Measurements from ENCODE around the gene WDR41.

Gene WDR41

DNA sequence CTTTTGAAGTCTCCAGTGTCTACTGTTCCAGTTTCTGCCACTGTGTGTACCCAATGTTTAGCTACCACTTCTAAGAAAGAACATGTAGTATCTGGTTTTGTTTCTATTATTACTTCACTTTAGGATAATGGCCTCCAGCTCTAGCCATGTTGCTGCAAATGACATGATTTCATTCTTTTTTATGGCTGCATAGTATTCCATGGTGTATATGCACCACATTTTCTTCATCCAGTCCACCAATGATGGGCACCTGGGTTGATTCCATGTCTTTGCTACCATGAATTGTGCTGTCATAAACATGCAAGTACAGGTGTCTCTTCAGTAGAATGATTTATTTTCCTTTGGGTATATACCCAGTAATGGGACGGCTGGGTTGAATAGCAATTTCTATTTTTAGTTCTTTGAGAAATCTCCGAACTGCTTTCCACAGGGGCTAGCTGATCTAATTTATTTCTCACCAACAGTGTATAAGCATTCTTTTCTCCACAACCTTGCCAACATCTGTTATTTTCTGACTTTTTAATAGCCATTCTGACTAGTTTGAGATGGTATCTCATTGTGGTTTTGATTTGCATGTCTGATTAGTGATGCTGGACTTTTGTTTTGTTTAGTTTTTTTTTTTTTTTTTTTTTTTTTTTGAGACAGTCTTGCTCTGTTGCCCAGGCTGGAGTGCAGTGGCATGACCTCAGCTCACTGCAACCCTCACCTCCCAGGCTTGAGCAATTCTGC, 68.9 kb downstream of the WDR41 start:
- no peak overlapping the region for H3K4me3 ChIP-seq (ENCODE audit: control insufficient read depth, low read depth, low read length)
- peak; percentile 40 for DNase-seq (ENCODE audit: low read depth)

DNA sequence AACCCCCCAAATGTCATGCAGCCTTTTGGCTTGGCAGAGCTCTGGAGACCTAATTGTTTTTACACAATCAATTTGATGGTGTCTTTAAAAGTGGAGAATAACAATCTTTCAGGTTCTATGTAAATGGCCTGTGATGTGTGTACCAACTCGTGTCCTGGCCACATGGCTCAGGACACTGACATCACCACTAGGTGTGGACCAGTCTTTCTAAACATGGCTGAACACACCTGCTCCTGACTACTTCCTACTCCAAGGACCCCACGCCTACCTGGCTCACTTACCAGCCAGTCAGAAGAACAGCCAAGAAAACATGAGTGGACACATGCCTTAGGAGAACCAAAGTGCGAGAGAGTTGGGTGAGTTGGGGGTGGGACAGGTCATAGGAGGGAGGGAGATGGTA, 71.2 kb downstream of the WDR41 start:
- no peak overlapping the region for H3K4me3 ChIP-seq (ENCODE audit: control insufficient read depth, low read depth, low read length)
- no peak for DNase-seq (ENCODE audit: low read depth)
- TF ChIP-seq, protein P1, sequence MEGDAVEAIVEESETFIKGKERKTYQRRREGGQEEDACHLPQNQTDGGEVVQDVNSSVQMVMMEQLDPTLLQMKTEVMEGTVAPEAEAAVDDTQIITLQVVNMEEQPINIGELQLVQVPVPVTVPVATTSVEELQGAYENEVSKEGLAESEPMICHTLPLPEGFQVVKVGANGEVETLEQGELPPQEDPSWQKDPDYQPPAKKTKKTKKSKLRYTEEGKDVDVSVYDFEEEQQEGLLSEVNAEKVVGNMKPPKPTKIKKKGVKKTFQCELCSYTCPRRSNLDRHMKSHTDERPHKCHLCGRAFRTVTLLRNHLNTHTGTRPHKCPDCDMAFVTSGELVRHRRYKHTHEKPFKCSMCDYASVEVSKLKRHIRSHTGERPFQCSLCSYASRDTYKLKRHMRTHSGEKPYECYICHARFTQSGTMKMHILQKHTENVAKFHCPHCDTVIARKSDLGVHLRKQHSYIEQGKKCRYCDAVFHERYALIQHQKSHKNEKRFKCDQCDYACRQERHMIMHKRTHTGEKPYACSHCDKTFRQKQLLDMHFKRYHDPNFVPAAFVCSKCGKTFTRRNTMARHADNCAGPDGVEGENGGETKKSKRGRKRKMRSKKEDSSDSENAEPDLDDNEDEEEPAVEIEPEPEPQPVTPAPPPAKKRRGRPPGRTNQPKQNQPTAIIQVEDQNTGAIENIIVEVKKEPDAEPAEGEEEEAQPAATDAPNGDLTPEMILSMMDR (conservative IDR thresholded peaks at IDR 0.05; ENCODE audit: control insufficient read depth, insufficient read depth, low read depth, low read length), result no peak

More for the DNA sequence above, 68.9 kb downstream of the WDR41 start:
- TF ChIP-seq, protein P1 (conservative IDR thresholded peaks at IDR 0.05; ENCODE audit: control insufficient read depth, insufficient read depth, low read depth, low read length), result no peak

DNA sequence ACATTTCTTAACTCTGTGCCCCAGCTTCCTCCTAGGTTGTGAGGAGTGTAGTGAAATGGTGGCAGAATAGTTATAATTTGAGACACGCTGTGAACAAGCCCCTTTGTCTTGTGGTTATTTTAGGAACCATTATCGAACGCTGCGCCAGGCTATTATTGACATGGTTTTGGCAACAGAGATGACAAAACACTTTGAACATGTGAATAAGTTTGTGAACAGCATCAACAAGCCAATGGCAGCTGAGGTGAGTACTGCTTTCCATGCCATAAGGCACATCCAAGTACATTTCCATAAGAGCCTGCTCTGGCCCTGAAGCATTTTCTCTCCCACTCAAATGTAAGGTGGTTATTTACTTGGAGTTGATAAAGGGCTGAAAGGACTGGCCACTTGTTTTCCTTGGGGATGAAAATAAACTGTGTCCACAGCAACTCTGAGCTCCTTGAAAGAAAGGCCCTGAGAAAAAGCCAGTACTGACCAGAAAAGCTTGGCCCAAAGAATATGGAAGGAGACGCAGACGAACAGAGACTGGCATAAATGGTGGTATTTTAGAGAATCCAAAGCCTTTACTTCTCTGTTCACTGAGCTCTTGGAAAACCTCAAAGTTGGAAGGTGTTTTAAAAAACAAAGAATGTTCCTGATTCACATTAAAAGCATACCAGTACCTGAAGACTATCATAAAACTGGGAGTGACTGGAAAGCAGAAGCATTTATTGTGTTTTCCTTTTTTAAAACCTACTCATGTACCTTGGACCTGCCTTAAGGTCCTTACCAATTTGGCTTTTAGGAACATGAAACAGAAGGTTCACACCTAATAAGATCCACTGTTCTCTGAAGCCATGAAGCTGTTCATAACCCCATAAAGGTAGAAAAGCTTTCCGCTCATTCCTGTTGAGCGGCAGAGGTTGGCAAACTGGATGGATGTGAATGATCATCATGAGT, 72.2 kb downstream of the WDR41 start:
- H3K4me3 ChIP-seq (ENCODE audit: control insufficient read depth, low read depth, low read length), result no peak overlapping the region
- no peak for DNase-seq (ENCODE audit: low read depth)
- TF ChIP-seq, protein P1 (conservative IDR thresholded peaks at IDR 0.05; ENCODE audit: control insufficient read depth, insufficient read depth, low read depth, low read length), result no peak

DNA sequence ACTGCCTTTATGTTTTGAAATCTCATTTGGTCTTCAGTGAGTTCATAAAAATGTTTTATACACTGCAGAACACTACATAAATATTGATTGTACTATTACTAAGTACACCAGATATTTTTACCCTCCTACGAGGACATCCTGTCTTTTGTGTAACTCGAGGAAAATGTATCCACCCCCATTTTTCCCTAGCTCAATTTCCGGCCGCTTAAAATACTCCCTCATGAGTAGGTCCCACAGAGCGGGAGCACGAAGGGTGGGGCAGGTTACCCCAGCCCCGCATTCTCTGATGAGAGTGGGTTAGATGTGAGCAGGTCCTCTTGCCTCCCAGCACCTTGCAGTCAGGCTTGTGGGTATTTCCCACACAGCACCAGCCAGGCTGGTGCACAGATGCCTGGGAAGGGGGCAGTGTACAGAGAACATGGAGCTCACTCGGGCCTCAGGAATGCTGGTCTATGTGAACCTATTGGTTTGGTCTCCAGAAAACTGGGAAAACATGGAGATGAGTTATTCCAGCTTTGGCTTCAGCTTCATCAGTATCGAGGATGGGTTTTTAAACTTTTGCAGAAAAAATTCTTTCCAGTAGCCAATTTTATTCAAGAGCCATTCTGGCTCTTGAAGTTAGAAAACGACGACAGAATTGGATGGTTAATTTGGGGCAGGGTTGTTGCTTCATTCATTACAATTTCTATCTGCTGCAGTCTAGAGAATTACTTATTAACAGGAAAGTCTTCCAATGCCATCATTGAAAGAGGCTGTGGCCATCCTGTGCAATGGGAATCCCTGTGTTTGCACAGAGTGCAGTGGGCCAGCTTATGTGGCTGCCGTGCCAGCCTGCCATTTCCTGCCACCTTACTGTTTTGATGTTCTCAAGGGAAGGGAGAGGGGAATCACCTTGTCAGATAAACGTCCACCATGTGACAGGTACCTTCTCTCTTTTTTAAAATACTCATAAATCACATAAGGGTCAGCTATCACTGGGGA, 73.2 kb downstream of the WDR41 start:
- H3K4me3 ChIP-seq (ENCODE audit: control insufficient read depth, low read depth, low read length), result no peak overlapping the region
- DNase-seq (ENCODE audit: low read depth), result peak; percentile 53
- TF ChIP-seq, protein P1 (conservative IDR thresholded peaks at IDR 0.05; ENCODE audit: control insufficient read depth, insufficient read depth, low read depth, low read length), result no peak

DNA sequence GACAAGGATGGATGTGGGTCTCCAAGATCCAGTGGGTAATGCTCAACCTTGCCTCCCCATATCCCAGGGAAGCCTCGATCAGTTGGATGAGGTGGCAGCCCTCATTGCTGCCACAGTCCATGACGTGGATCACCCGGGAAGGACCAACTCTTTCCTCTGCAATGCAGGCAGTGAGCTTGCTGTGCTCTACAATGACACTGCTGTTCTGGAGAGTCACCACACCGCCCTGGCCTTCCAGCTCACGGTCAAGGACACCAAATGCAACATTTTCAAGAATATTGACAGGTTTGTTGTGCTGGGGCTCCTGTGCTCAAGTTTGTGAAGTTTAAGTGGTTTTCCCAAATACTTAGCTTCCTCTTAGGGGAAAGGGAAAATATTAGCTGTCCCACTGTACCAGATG, 74.0 kb downstream of the WDR41 start:
- TF ChIP-seq, protein P1 (conservative IDR thresholded peaks at IDR 0.05; ENCODE audit: control insufficient read depth, insufficient read depth, low read depth, low read length), result no peak
- H3K4me3 ChIP-seq (ENCODE audit: control insufficient read depth, low read depth, low read length), result no peak overlapping the region

DNA sequence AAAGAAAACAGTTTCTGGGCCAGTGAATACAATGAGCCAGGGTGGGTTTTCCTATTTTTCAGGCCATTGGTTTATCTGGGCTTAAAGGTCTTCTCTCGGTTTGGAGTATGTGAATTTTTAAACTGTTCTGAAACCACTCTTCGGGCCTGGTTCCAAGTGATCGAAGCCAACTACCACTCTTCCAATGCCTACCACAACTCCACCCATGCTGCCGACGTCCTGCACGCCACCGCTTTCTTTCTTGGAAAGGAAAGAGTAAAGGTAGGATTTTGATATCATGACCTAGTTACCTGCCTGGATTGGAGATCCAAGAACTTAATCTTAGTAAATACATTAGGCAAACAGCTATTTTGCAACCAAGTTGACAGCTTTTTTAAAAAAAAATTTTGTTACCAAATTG, 79.1 kb downstream of the WDR41 start:
- TF ChIP-seq, protein P1 (conservative IDR thresholded peaks at IDR 0.05; ENCODE audit: control insufficient read depth, insufficient read depth, low read depth, low read length), result no peak
- no peak for DNase-seq (ENCODE audit: low read depth)
- no peak overlapping the region for H3K4me3 ChIP-seq (ENCODE audit: control insufficient read depth, low read depth, low read length)

More for the DNA sequence above, 74.0 kb downstream of the WDR41 start:
- DNase-seq (ENCODE audit: low read depth), result no peak

Measured in fibroblast of mammary gland (primary cell).